Fibroblast of skin of abdomen (primary cell): ENCODE results near the gene TMPRSS3.

Experiments used
- DNase-seq: peaks from one replicate; pipeline ENCODE4 v3.0.0-alpha.2; 2013

The TMPRSS3 gene

GRCh38 chr21:42387164-42387563 is 8.7 kb downstream of the TMPRSS3 start:
- no peak for DNase-seq

DNA sequence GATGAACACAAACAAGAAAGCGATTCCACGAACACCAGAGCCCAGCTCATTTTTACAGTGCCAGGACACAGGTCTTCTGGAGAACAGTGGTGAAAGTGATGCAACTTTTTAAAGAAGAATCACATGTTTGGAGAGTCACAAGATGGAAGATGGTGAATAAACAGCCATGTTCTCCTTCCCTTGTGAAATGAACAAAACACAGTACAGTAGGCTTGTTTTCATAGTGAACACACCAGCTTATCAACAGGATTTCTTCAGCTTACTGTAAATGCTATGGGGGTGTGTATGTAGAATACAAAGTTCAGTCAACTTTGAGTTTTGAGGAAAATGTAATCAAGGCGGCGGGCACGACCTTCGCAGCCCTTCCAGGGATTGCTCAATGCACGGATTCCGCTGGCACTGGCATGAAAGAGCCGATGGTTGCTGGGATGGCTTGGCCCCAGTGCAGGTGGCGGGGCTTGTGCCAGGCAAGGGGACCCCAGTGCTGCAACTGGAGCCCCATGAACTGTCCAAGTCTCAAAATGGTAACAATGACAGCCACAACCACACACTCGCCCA is 9.7 kb downstream of the TMPRSS3 start:
- no peak for DNase-seq

DNA sequence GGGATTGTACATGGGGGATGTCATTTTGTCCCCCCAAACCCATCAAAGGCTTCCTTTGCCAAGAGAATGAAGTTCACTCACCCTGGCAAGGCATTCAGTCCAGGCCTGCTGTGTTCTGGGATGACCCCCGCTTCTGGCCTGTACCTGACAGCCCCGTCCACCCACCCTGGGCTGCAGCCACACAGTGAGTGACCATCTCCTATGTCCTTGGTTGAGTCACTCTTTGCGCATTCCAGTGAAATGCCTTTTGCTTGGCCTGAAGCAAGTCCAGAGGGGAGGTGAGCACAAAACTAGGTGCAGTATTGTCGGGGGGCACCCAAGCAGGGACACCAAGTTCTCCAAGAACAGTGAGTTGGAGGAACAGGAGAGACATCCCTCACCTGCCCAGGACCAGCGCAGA is 10.2 kb downstream of the TMPRSS3 start:
- DNase-seq = no peak

DNA sequence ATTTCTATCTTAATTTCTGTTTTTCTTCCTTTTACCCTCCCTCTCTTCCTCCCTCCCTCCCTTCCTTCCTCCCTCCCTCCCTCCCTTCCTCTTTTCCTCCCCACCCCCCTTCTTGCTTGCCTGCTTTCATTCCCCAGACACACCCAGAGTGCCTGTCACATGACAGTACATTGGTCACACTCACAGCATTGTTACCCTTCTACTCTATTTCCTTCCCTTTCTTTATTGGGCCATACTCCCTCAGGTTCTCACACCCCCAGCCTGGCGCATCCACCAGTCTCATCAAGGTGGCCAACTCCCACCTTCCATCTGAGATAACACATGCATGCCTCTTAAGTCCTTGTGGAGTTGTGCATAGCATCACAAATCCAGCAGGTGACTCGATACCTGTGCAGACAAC is 10.9 kb downstream of the TMPRSS3 start:
- DNase-seq = no peak

DNA sequence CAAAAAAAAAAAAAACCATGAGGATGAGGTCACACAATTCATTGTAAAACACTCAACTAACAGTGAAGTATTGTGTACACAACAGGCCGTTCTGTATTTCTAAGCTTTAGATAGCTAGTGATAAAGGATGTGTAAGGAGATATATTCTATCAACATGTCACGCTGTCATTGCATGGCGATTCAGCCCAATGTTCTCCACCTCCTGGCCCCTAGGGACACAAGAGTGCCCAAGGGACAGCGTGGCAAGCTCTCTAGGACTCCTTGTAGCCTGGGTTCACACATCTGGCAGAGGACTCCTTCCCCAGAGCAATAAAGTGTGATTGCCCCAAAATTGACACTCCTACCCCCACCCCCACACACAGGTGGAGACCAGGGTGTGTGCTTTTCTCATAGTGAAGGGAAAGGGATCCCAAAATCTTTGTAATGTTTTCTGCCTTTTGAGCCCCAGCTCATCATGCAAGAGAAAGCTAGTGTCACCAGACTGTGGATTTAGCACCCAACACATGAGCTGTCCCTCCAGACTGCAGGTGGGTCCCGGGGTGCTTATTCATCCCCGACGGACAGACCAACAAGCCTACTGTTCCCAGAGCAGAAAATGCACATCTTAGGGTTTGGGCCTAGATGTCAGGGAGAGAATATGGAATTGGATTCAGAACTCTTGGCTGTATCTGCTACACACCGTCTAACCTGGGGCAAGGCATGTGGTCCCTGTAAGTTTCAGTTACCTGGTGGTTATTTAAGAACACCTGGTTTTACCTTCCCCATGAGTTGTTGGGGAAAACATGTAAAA is 11.5 kb downstream of the TMPRSS3 start:
- no peak for DNase-seq

- no peak for DNase-seq
Observed at GRCh38 chr21:42383331-42383730, 12.5 kb downstream of the TMPRSS3 start.

DNA sequence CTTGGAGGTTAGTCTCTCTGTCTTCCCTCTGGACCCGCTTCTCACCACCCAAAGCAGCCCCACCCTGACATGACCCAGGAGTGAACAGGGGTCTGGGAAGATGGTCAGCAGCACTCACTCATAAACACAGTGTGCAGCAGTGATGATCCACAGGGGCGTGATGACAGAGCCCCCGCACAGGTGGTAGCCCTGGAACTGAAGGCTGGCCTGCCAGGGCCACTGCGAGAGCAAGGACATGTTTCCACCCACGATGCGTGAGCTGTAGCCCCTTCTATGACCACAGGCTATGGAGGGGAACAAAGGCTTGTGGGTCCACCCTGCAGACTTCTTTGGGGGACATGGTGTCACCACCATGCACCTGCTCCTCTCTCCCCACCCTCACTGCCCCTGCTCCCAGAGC is 12.9 kb downstream of the TMPRSS3 start:
- DNase-seq = no peak

DNA sequence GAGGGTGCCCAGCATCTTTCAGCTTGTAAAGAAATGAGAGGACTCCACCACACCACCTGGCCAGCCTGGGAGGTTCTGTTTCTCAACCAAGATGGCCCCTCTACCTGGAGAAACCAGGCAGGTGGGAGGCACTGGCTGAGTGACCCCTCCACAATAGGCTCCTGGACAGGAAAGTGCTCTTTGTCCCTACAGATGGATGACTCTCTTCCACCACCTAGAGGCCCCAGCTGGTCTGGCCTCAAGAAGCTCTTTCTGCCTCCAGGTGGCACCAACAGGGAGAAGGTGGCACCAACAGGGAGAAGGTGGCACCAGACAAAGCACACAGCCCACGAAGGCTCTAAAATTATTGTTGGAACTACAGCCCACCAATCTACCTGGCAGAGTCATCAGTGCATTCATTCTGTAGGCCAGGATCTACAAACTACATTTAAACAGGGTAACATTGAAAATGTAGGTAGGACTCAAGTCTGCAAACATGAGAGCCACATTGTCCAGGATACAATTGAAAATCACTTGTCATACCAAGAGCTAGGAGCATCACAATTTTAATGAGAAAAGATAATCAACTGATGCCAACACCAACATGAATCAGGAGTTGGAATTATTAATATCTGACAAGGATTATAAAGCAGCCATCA is 14.4 kb downstream of the TMPRSS3 start:
- no peak for DNase-seq

- no peak for DNase-seq
Observed at GRCh38 chr21:42379426-42380215, 16.2 kb downstream of the TMPRSS3 start.

- no peak for DNase-seq
Observed at GRCh38 chr21:42378418-42378817, 17.4 kb downstream of the TMPRSS3 start.

GRCh38 chr21:42377951-42378340 is 17.9 kb downstream of the TMPRSS3 start:
- no peak for DNase-seq

- no peak for DNase-seq
Observed at GRCh38 chr21:42377211-42377950, 18.5 kb downstream of the TMPRSS3 start.

DNA sequence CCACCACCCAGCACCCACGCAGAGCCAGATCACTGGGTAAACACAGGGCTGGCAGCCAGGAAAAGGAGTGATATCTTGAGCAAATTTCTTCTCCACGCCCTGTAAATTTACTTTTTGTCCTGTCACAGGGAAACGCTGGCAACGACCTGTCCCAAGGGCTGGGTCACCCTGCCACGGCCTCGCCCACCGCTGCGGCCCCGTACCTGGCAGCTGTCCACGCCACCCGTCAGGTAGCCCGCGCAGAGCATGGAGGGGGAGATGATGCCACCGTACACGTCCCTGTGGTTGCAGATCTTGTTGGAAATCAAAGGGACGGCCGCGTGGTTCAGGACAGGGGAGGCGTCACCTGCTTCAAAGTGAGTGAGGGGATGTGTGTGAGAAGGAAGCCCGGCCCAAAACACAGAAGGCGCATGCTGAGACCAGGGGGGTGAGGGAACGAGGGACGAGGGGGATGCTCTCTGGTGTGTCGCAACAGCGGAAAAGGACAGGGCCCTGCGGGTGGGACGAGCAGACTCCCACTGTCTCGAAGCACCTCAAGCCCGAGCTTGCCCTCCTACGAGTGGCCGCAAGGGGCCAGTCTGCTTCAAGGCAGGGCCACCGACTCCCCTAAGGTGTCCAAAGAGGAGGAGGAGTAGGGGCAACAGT is 19.4 kb downstream of the TMPRSS3 start:
- DNase-seq = no peak

DNA sequence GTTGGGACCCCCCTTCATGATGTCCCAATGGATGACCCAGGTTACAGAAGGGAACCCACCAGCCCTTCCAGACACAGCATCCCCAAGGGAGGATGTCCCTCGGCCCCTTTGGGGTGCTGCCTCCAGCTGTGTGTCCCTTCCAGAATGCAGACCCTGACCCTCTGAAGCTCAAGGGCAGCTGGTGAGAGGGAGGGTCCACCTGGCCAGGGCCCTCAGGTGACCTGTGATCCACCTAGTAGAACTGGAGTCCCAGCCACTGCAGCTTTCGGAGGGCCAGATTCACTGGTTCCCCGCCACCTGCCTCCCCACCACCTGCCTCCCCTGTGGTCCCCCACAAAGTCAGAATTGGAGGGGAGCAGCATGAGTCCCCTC is 19.9 kb downstream of the TMPRSS3 start:
- no peak for DNase-seq

GRCh38 chr21:42375506-42375905 is 20.3 kb downstream of the TMPRSS3 start:
- DNase-seq = no peak

GRCh38 chr21:42374864-42375499 is 20.9 kb downstream of the TMPRSS3 start:
- no peak for DNase-seq

DNA sequence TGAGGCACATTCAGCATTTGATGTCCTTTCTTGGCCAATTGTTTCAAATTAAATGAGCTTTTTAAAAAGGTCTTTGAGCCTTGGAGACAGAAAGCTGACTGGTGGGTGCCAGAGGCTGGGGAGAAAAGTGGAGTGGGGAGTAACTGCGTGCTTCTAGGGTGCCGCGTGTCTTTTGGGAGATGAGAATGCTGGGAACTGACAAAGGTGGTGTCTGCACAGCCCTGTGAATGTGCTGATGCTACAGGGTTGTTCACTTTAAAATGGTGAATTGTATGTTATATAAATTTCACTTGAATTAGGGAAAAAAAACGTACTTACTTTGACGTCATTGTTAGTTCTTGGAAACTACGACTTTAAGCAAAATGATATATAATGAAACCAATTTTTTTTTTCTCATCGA is 21.4 kb downstream of the TMPRSS3 start:
- DNase-seq = no peak

DNA sequence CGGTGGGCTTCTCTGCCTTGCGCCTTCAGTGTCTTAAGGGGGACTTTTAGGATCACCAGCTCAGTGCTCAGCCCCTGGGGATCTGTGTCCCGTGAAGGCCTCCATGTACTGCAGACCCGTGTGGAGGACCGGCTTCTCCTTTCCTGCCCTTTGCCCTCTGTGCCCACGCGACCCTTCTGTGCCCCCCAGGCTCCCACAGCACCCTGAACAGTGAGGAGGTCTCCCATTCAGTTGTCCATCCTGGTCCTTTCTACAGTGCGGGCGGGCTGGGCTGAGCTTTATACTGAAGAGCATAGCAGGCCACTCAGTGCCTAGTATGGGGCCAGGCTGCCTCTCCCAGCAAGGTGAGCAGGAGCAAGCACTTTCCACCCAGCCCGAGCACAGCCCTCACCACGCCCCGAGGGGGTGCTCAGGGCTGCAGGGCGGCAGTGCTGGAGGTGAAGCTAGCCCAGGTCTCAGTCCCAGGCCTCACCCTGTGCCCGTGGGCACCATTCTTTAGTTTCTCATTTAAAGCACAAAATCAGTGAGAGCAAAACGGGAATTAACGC is 21.9 kb downstream of the TMPRSS3 start:
- no peak for DNase-seq

GRCh38 chr21:42373196-42373907 is 22.5 kb downstream of the TMPRSS3 start:
- DNase-seq = no peak

DNA sequence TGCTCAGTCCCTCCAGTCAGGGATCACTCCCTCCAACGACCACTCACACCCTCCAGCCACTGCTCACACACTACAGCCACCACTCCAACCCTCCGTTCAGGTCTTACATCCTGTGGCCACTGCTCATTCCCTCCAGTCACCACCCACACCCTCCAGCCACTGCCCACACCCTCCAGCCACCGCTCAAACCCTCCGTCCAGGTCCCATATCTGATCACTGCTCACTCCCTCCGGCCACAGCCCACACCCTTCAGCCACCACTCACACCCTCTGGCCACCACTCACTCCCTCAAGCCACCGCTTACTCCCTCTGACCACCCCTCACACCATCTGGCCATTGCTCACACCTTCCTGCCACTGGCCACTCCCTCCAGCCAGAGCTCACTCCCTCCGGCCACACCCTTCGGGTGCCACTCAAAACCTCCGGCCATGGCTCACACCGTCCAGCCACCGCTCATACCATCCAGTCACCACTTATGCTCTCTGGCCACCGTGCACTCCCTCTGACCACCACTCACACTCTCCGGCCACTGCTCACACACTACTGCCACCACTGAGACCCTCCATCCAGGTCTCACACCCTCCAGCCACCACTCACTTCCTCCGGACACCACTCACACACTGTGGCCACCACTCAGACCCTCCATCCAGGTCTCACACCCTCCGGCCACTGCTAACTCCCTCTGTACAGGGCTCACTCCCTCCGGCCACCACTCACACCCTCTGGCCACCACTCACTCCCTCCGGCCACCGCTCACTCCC is 24.8 kb downstream of the TMPRSS3 start:
- DNase-seq = no peak
